ENCODE data around the gene SNX22.
A peak's percentile ranks its signal among the peaks of the same experiment; 100 is the strongest.

- TF ChIP-seq CTCF (IDR thresholded peaks at IDR 0.05) (peak in 5 of 6 experiments; percentile 23 to 49 (median 35)), POLR2A (IDR thresholded peaks at IDR 0.05) (peak in 2 of 4 donors; percentile 61 to 82)
Measured at GRCh38 chr15:64162869-64163658, 11.5 kb downstream of the SNX22 start, which contains the start of gene PPIB.

Data from esophagus squamous epithelium (tissue), 4 donors.